Upper lobe of left lung (tissue), 4 donors: Measurements from ENCODE around the gene PIWIL4.

ENCODE experiments used
- CTCF ChIP-seq, 6 experiments: fragments of 450-650 bp in 4 of 6; fragments of 200-600 bp in 2 of 6; sonication (generic) in 2 of 6; IDR thresholded peaks; one replicate each; pipeline ENCODE4 v1.5.1; 2016 to 2019; ENCODE audit warnings: antibody characterized with exemption in 6 of 6
- POLR2A ChIP-seq, 4 donors: fragments of 450-650 bp; IDR thresholded peaks; one replicate each; pipeline ENCODE4 v1.5.1; 2016 to 2017; ENCODE audit warnings: antibody characterized with exemption in 4 of 4, mild to moderate bottlenecking in 2 of 4

GRCh38 chr11:94533696-94534630 lies 33.2 kb upstream of the PIWIL4 start:
- TF ChIP-seq CTCF (IDR thresholded peaks at IDR 0.05) = no peak
- no peak for TF ChIP-seq POLR2A (IDR thresholded peaks at IDR 0.05)
